Right hindlimb (tissue), 1 donor: ENCODE data around the gene VAC14.
"Not testable (repeated sequence)": the region's sequence is repeated elsewhere in the genome, so short reads cannot be mapped to it uniquely, and the experiment has no call there.

Source experiments
- DNase-seq: peaks from one replicate; pipeline ENCODE4 v3.0.0-alpha.2; 2018

VAC14 gene

DNA sequence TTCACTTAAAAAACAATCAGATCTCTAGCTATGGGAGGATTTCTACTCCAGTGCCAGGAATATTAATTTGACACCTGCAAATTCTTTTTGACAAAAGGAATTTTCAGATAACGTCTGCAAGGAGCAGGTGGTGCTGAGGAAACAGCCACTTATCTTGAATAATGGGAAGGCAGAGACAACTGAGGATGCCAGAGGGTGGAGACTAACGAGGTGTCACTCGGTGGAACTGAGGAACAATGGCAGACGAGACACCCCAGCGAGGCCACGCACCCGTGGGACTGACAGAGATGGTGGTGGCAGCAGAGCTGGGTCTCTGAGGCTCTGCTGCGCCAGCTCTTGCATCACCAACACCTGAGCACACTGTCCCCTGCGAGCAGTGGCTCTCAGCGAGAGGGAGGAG, 42.2 kb downstream of the VAC14 start:
- DNase-seq: no peak

DNA sequence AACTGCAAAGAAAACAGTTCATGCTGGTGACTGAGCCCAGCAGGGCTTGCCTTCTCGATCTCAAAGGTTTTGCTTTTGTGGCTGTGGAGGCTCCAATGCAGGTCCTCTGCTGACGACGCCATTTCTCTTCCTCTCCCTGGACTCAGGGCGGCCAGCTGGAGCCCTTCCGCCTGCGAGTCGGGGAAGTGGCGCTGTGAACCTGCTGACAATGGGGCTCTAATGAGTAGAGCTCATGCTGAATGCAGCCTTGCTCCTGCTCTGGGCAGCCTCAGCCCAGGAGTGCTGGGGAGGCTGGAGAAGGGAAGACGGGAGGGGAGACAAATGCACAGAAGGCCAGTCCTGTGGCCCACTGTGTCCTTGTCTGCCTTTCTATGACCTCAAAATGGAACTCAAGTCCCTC, 43.8 kb downstream of the VAC14 start:
- DNase-seq: no peak

DNA sequence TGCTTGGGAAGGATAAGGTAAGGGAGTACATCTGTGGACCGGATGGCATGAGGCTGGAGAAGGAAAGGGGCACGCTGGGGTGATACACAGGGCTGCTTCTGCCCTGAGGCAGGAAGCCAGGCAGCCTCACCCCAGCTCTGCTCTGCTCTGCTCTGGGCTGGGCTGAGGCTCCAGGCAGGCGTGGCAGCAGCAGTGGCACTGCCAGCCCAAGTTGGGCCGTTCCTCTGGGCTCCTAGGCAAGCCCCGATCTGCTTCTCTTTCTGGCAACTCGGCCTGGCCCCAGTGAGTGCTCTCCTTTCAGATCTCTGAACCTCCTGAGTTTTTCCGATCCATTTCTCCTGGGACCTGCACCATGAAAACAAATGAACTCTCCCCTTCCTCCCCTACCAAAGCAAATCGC, 44.9 kb downstream of the VAC14 start:
- no peak for DNase-seq

DNA sequence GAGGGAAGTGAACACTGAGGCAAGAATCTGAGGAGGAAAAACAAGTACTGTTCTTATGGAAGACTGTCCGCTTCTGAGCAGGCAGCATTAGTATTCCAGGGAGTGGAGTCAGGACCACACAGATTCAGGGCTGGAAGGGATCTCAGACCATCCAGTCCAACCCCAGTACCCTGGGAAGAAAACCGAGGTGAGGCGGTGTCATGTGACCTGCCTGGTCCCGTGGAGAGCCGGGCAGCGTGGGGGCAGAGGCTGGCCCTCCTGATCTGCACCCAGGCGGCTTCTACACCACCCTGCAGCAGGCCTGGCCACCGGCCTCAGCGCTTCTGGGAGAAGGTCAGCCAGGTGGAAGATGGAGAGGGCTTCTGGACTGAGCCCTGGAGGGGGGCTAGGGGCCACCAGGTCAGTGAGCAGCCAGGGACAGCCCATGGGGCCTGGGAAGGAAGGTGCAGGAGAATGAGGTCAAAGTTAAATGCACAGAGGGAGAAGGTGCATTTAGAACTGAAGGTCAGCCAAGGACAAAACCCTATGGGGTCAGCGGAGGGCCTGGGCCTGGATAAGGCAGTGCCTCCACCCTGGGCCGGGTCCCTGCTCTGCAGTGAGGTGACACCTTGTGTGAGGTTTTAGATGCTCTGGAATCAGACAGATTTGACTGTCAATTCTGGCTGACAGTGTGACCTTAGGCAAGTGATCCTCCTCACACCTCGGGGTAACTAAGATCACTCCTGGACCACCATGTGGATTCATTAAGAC, 45.9 kb downstream of the VAC14 start:
- peak; percentile 22 for DNase-seq

DNA sequence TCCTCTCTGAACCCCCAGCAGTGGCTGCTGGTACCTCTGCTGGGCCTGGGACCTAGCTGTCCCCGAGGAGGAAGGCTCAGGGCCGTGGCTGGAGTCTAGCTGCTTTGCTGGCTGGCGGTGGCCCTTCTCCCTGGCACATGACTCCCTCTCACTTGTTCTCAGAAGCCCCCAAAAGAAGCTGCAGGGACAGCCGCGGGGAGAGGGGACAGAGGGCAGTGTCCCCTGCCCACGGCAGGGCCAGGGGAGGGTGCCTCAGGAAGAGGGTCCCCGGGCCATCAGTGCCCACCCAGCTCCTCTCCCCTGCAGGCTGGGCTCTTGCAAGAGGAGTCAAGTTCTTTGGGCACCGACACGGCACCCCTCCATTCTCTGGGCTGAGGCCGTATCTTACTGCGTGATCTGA, 46.6 kb downstream of the VAC14 start:
- no peak for DNase-seq

DNA sequence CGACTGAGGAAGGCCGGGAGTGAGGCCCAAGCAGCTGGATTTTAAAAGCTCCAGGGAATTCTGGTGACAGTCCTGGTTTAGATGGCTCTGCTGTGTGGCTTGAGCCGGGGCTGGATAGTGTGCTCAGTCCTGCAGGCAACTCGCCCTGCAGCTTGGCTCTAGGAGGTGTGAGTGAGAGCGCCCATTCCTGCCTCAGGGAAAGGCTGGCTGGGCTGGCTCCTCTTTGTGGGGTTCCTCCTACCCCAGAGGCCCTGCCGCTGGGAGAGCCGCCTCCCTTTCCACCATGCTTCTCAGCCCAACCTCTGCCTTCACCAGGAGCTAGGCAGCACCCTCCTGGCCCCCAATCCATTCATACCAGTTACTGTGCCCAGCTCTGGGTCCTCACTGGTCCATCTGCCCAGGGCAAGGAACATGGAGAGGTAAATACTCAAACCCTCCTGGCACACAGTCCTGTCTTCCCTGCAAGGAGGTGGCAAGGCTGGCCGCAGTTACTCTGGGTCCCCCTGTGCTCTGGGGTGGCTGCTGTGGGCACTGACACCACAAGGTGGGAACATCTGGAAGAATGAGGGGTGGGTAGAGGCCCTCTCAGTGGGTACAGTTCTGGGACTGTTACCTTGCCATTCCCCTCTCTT, 47.1 kb downstream of the VAC14 start:
- DNase-seq: no peak

DNA sequence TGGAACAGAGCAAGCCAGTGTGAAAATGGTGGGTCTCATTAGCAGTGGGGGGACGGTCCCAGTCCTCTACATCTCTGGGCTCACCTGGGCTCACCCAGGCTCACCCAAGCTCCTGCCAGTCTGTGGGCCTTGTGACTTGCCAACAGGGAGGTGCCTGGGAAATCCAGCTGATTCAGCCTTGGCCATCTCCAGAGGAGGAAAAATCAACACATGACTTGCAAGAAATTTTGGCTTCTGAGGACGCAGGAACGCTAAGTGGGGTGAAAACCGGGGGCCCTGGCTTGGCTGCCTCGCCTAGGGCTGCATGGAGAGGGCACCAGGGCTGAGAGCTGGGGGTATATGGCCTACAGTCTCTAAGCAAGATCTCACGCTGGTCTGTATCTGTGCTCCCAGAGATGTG, 47.7 kb downstream of the VAC14 start:
- no peak for DNase-seq

DNA sequence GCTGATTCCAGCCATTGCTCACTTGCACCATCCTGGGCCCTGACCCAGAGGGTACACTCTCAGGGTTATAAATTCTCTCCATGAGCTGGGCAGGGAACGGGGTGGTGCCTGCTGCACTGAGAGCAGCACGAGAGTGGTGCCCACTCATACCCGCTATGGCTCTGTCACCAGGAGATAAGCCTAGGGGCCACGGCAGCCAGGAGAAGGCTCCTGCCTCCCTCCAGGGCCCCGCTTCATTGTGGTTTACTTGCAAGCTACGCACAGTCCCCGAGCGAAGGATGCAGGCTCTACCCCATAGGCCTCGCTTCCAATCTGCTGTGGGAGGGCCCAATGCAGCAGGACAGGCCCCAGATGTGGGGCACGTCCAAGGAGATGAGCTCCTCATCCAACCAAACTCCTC, 48.5 kb downstream of the VAC14 start:
- no peak for DNase-seq

DNA sequence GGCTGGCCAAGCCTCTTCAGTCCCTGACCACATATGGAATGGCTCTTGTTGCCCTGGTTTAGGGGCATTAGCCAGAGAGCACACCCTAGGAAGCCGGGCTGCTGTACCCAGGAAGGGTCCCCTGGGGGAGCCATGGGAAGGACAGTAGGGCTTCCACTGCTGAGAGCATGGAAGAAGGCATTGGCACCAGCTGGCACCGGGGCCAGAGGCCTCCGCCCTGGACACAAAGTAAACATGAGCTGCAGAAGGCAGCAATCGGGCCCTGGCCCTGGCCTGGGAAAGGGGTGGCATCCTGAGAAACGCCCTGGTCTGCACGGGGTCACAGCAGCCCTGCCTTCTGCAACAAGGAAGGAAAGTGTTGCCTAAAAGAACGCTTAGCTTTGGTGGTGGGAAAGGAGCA, 49.4 kb downstream of the VAC14 start:
- DNase-seq: no peak

DNA sequence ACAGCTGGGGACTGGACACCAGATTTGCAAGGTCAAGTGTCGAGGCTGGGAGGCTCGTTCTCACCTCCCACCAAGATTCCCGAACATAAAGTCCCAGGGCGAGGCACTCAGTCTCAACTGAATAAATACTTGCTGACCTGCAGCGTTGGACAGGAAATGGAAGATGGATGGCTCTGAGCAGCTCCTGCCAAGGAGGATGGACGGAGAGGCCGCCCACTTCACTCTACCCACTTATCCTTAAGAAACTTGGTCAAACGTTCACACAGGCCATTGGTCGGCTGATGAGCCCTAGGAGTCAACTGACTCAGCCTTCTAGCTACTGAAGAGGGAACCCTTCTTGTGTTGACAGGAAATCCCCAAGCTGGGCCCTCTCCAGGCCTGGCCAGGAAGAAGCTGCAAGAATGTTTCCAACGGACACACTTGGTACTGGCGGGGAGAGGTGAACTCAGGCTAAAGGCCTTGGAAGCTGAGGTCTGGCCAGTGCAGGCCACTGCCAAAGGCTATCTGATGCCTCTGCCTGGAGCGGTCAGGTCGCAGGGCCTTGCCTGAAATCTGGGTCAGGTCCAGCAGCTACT, 50.0 kb downstream of the VAC14 start:
- peak; percentile 73 for DNase-seq

DNA sequence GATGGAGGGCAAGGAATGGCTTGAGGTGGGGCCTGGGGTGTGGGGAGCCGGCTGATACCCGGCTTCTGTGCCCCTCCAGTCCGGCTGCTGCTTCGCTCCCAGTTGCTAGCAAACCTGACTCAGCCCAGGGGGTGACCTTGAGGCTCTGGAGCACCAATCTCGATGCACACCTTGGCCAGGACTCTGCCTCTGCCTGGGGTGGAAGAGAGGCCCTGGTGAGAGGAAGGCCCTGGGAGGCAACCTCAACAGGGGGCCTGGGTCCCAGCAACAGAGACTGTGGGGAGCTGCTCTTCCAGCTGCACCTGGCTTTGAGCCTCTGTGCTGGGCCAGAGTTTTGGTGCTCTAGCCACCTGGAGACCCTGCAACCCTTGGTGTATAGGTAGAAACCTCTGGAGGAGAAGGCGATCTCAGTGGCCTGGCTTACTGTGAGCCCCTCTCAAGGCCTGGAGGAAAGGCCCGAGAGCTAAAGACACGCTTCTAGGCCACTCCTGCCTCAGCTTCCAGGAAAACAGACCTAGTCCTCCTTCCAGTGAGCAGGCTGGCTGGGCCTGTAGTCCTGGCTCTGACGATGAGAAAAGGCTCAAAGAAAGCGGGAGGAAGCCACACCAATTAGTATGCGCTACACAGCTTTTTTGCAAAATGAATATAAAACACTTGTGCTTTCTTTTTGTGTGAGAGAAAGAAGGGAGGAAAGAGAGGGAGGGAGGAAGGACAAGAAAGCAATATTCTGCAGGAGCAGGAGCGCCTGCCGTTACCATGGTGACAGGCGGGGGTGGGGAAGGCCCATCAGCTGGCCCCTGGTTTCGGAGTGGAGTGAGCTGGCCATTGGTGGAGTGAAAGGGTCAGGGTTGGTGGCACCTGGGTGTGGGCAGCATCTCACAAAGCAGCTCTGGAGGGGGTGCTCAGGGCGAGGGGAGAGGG, 51.0 kb downstream of the VAC14 start:
- no peak for DNase-seq

DNA sequence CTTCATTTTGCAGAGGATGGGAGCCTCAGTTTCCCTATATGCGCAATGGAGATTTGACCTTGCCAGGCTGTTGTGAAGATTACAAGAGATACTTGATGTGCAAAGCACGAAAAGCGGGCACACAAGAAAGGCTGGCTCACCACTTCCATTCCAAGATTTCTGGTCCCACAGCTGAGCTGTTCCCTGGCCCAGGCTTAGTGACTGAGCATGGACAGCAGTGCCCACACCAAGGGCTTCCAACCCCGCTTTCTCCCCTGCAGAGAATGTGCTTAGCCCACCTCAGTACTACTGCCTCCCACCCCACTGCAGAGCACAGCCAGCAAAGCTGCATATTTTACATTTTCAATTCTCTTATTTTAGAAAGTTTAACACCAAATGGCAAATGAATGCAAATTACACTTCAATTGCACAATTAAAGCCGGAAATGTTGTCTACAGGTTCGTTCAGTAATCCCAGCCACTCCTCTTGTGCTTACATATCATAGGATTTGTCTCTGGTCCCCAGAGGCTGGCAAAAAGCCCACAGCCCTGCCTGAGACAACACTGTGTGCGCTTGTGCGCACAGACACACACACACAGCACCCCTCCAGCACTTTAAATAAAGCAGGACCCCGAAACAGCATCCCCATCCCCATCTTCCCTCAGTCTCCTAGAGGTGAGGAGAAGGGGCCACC, 51.8 kb downstream of the VAC14 start:
- no peak for DNase-seq

DNA sequence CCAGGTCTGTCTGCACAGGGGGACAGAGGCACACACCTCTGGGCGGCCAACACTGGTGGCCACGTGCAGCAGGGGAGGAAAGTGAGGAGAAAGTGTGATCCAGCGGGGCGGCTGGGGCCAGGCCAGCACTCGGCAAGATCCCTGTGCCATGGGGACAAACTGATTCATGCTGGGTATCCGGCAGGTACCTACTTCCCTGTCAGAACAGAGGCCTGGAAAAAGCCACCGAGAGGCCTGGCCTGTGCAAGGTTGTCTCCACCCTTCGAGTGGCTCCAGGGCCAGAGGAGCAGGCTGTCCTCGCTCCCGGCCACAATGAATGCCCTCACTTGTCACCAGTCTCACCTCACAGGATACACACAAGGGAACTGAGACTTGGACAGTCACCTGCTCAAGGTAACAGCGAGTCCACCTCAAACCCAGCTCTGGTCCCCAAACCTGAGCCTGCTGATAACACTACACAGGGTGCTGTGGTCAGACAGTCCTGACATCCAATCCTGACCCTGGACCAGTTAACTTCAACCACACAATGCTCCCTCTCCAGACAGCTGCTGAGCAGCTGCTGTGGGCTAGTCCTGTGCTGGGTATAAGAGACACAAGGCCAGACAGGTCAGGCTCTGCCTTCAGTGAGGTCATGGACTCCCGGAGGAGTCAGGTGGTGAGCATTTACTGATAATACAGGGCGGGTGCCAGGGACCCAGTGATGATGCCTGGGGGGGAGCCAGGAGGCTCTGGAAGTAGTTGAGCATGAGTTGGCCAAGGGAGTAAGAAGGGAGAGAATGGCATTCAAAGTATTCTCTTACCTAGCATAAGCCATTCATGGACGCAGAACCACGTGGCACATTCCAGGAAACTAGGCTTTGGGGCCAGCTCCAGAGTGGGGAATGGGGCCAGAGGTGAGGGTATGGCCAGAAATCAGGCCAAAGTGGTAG, 53.0 kb downstream of the VAC14 start:
- DNase-seq: no peak

DNA sequence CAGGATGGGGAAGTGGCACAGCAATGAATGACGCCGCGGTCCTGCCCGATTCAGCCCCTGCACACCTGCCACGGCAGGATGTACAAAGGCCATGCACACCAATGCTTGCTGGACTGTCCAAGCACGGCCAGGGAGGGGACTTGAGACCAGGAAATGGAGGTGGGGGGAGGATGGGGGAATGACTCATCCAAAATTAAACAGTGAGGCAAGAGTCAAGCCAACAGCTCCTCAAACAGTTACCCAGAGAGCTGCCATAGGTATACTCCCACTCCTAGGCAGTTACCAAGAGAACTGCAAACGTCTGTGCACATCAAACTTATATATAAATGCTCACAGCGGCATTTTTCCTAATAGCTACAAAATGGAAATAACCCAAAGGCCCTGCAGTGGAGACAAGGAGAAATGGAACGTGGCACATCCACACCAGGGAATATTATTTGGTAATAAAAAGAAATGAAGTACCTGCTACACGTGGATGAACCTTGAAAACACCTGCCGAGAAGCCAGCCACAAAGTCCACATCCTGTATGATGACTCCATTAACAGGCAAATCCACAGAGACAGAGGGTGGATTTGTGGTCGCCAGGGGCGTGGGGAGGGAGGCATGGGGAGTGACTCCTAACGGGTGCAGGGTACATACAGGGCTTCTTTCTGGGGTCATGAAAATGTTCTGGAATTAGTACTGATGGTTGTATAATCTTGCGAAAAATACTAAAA, 54.1 kb downstream of the VAC14 start:
- DNase-seq: no peak

DNA sequence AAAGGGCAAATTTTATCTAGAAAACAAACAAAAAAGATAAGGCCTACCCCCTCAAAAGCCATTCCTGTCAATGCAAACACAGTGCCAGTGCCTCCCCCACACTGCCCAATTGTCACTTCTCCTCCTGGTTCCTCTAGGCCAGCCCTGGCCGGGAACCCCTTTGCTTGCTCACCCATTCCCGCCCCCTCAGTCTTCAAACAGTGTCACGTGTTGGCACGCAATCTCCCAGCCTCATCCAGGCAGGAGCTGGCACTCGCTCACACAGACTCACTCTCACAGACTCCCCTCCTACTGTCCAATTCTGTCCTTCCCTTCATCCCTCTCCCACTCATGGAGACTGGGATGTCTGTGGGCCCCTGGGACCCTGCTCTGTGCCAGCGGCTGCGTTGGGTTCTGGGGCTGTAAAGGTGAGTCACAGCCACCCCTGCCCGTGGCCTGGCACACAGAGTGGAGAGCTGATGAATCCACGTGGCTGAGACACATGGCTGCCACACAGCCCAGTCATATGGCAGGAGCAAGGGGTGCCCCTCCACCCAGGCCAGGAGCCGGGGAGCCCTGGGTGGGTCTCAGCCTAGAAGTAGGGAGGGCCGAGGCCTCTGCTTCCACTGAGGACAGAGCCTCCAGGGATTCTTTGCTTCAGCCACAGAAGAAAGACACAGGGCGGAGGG, 54.8 kb downstream of the VAC14 start:
- DNase-seq: peak; percentile 57

DNA sequence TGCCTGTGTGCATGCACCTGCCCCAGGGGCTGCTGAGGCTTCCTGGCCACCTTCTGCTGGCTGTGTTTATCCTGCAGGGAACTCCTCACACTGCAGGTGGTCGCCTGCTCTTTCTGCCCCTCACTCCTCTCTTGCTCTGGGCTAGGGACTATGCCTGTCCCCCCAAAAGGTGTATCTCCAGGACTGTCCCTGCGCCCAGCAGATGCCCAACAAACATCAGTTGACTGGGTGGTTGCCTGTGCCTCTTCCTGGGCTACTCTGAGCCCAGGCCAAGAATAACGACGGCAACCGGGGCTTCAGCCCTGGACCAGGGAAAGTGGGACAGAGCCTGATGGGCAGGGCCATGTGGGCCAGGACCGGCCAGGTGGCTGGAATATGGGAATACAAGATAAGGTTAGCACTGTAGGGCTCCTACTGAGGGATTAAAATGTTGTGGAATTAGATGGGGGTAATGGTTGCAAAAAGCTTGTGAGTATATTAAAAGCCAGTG, 55.4 kb downstream of the VAC14 start:
- DNase-seq: no peak

DNA sequence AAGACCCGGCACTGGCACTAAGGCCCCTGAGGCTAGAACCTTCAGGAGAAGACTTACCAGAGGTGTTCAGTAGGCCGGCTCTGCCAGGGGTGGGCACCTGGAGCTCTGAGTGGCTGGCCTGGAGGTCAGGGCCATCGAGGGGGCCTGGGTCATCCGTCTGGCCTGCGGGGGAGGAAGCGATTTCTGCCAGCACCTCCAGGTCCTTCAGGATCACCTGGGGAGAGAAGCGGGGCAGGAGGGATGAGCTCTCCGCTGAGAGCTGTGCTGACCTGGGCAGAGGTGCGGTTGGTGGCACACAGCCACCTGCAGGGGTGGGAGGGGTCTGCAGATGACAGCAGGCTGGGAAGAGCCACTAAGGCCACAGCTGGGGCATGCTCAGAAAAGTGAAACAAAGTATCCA, 56.6 kb downstream of the VAC14 start:
- DNase-seq: no peak

DNA sequence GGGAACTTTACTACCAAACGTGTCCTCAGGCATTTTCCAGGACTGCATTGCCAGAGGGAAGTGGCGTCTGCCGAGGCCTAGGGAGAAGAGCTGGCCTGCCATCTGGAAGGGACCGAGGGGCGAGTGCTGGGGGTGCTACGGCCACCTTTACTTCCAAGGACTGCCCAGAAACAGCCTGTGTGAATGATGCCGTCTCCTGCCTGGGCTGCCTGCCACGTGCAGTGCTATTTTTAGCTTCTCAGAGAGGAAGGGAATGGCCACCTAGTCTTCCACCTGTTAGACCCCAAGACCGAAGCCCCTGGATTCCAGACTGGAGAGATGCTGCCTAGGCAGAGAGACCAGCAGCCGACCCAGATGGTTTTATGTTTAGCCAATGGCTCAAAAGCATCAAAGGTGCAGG, 57.2 kb downstream of the VAC14 start:
- no peak for DNase-seq

DNA sequence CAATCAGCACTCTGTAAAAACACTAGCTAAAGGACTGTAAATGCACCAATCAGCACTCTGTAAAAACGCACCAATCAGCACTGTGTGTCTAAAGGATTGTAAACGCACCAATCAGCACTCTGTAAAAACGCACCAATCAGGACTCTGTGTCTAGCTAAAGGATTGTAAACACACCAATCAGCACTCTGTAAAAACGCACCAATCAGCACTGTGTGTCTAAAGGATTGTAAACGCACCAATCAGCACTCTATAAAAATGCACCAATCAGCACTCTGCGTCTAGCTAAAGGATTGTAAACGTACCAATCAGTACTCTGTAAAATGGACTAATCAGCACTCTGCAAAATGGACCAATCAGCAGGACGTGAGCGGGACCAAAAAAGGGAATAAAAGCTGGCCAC, 58.0 kb downstream of the VAC14 start:
- DNase-seq: not testable (repeated sequence)

DNA sequence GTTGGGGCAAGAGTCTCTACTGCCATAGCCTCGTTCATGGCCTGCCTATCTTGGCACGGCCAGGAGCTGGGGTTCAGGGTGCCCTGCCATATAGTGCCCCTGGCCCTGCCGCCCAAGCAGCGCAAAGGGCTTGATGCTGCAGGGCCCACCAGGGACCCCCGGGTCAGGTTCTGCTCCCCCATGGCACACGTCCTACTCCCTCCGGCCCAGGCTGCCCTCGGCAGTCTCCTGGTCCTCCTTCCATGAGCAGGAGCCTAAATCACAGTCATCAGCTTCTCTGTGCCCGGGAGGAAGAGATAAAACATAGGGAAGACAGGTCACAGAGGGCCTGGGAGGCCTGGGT, 59.2 kb downstream of the VAC14 start:
- no peak for DNase-seq
